ENCODE results near the gene TTBK2. TPM values are rescaled to one million over a fixed set of nuclear protein-coding genes. Genes with fewer than 3 reads are reported as not detected.

Gene TTBK2
- total and polyA plus RNA-seq, 12 donors: 3.8 to 46.6 (median 16.7) TPM

DNA sequence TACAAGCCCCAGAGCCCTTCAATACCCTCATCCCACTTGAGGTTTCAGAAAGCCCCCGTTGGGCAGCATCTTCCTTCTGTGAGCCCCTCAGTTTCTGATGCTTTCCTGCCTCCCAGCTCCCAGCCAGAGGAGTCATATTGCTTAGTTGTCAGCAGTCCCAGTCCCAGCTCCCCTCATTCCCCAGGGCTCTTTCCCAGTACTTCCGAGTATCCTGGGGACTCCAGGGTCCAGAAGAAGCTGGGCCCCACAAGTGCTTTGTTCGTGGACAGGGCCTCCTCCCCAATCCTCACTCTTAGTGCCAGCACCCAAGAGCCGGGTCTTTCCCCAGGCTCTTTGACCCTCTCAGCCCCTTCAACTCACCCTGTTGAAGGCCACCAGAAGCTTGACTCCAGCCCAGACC lies 227.6 kb downstream of the TTBK2 start:
- TF ChIP-seq, protein P1, sequence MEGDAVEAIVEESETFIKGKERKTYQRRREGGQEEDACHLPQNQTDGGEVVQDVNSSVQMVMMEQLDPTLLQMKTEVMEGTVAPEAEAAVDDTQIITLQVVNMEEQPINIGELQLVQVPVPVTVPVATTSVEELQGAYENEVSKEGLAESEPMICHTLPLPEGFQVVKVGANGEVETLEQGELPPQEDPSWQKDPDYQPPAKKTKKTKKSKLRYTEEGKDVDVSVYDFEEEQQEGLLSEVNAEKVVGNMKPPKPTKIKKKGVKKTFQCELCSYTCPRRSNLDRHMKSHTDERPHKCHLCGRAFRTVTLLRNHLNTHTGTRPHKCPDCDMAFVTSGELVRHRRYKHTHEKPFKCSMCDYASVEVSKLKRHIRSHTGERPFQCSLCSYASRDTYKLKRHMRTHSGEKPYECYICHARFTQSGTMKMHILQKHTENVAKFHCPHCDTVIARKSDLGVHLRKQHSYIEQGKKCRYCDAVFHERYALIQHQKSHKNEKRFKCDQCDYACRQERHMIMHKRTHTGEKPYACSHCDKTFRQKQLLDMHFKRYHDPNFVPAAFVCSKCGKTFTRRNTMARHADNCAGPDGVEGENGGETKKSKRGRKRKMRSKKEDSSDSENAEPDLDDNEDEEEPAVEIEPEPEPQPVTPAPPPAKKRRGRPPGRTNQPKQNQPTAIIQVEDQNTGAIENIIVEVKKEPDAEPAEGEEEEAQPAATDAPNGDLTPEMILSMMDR (IDR thresholded peaks at IDR 0.05): no peak
- TF ChIP-seq POLR2A (IDR thresholded peaks at IDR 0.05): no peak
- H3K27ac ChIP-seq: no peak overlapping the region
- no peaks in the 10 kb centered on the region for H3K27me3 ChIP-seq
- H3K9me3 ChIP-seq (replicated peaks in 1 of 3): no peaks in the 10 kb centered on the region
- H3K4me1 ChIP-seq (replicated peaks in 1 of 2): no peaks in the 10 kb centered on the region
- H3K4me3 ChIP-seq: no peak overlapping the region
- 85 to 98% (median 87%) methylated on average over 3 to 4 of the region's 4 CpGs for WGBS, 4 donors
- H3K36me3 ChIP-seq (replicated peaks in 1 of 2): no peaks in the 10 kb centered on the region
- intact Hi-C loops (cut with DNase I): no loop called here
- DNase-seq: no peak

DNA sequence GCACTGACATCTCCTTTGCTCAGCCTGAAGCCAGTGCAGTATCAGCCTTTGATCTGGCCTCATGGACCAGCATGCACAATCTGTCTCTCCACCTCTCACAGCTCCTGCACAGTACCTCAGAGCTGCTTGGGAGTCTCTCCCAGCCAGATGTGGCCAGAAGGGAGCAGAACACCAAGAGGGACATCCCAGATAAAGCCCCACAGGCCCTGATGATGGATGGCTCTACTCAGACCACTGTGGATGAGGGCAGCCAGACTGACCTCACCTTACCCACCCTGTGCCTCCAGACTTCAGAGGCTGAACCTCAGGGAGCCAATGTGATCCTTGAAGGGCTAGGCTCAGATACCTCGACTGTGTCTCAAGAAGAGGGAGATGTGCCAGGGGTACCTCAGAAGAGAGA lies 228.0 kb downstream of the TTBK2 start:
- no peak overlapping the region for H3K27ac ChIP-seq
- H3K9me3 ChIP-seq (replicated peaks in 1 of 3): no peaks in the 10 kb centered on the region
- no peaks in the 10 kb centered on the region for H3K36me3 ChIP-seq (replicated peaks in 1 of 2)
- no peak for TF ChIP-seq POLR2A (IDR thresholded peaks at IDR 0.05)
- TF ChIP-seq, protein P1 (IDR thresholded peaks at IDR 0.05): no peak
- H3K4me1 ChIP-seq (replicated peaks in 1 of 2): no peaks in the 10 kb centered on the region
- DNase-seq: no peak
- no peaks in the 10 kb centered on the region for H3K27me3 ChIP-seq
- intact Hi-C loops (cut with DNase I): no loop called here
- no peak overlapping the region for H3K4me3 ChIP-seq
- 80 to 100% (median 95%) methylated on average over 1 of the region's 1 CpG for WGBS, 4 donors

DNA sequence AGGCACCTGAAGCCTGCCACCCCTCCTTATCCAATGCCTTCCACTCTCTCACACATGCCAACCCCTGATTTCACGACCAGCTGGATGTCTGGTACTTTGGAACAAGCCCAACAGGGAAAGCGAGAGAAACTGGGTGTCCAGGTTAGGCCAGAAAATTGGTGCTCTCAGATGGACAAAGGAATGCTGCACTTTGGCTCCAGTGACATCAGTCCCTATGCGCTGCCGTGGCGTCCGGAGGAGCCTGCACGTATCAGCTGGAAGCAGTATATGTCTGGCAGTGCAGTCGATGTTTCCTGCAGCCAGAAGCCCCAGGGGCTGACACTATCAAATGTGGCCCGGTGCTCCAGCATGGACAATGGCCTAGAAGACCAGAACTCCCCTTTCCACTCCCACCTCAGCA lies 228.8 kb downstream of the TTBK2 start:
- Histone ChIP-seq H3K9me3 (replicated peaks in 1 of 3) (no peaks in the 10 kb centered on the region), H3K27me3 (no peaks in the 10 kb centered on the region), H3K36me3 (replicated peaks in 1 of 2) (no peaks in the 10 kb centered on the region), H3K27ac (no peak overlapping the region), H3K4me3 (no peak overlapping the region), H3K4me1 (replicated peaks in 1 of 2) (no peaks in the 10 kb centered on the region)
- DNase-seq: peak in 1 of 7 donors; percentile 27
- TF ChIP-seq POLR2A (IDR thresholded peaks at IDR 0.05): no peak
- TF ChIP-seq, protein P1 (IDR thresholded peaks at IDR 0.05): no peak
- WGBS, 4 donors: 89 to 93% (median 92%) methylated on average over 8 to 9 of the region's 9 CpGs
- intact Hi-C loops (cut with DNase I): no loop called here

DNA sequence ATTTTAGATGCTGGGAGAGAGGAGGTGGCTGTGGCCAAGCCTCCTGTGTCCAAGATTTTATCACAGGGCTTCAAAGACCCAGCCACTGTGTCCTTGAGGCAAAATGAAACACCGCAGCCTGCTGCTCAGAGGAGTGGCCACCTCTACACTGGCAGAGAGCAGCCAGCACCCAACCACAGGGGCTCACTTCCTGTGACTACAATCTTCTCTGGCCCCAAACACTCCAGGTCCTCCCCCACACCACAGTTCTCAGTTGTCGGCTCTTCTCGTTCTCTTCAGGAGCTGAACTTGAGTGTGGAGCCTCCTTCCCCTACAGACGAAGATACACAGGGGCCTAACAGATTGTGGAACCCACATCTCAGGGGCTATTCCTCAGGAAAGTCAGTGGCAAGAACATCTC lies 229.3 kb downstream of the TTBK2 start:
- 71 to 80% (median 76%) methylated on average over 3 to 4 of the region's 4 CpGs for WGBS, 4 donors
- Histone ChIP-seq H3K9me3 (replicated peaks in 1 of 3) (no peaks in the 10 kb centered on the region), H3K36me3 (replicated peaks in 1 of 2) (no peaks in the 10 kb centered on the region), H3K4me1 (replicated peaks in 1 of 2) (no peaks in the 10 kb centered on the region), H3K27ac (no peak overlapping the region), H3K4me3 (no peak overlapping the region), H3K27me3 (no peaks in the 10 kb centered on the region)
- intact Hi-C loops (cut with DNase I): no loop called here
- TF ChIP-seq, protein P1 (IDR thresholded peaks at IDR 0.05): no peak
- TF ChIP-seq POLR2A (IDR thresholded peaks at IDR 0.05): no peak
- DNase-seq: peak in 1 of 7 donors; percentile 11

Small RNAs within 50 kb of the gene (small RNA-seq; reads per million reads assigned to genes)
- gene KRT8P50: 0 reads per million in 2 donors

Other genes starting within 250 kb of the TTBK2 start
- 10 to 100 TPM in 8 of 9 donors, 1 to 10 TPM in 1; 9.9 to 32.6 (median 14.1) TPM for gene CDAN1, start 183.7 kb downstream of the TTBK2 start, total RNA-seq
- gene CDAN1, start 183.7 kb downstream of the TTBK2 start, polyA plus RNA-seq: 10 to 100 TPM in 2 of 3 donors, 1 to 10 TPM in 1; 3.6 to 40.8 (median 24.4) TPM
- gene UBR1, start 185.3 kb upstream of the TTBK2 start, total RNA-seq: 10 to 100 TPM; 15.3 to 37.9 (median 25.5) TPM
- 10 to 100 TPM in 1 of 3 donors, 1 to 10 TPM in 2; 3.9 to 21.1 (median 4.5) TPM for gene UBR1, start 185.3 kb upstream of the TTBK2 start, polyA plus RNA-seq
- 10 to 100 TPM; 11.3 to 25.9 (median 18.4) TPM for gene TMEM62, start 212.8 kb upstream of the TTBK2 start, total RNA-seq
- gene TMEM62, start 212.8 kb upstream of the TTBK2 start, polyA plus RNA-seq: 10 to 100 TPM; 17.5 to 21.9 (median 18.4) TPM

All from adrenal gland (tissue), 12 donors.